ENCODE results near the gene RAP1GAP. TPM values are rescaled to one million over a fixed set of nuclear protein-coding genes. Genes with fewer than 3 reads are reported as not detected.

RAP1GAP gene
- total RNA-seq, 4 donors from 2014 or later: 0.46 to 0.75 TPM; not detected in 2

GRCh38 chr1:21673277-21673780 lies 4.2 kb upstream of the RAP1GAP start:
- DNase-seq: peak in 1 of 2 donors; percentile 47
- no peak for TF ChIP-seq CTCF (IDR thresholded peaks at IDR 0.05 in 4 of 5, conservative IDR thresholded peaks at IDR 0.05 in 1 of 5)
- no peak for TF ChIP-seq POLR2A (IDR thresholded peaks at IDR 0.05)
- H3K9me3 ChIP-seq: no peaks in the 10 kb centered on the region
- peaks cover 27 to 28% (median 27%) of the 10 kb centered on the region in 3 donors for H3K27me3 ChIP-seq
- H3K27ac ChIP-seq: no peak overlapping the region
- H3K36me3 ChIP-seq: no peaks in the 10 kb centered on the region
- H3K4me1 ChIP-seq: peaks cover 24 to 31% of the 10 kb centered on the region in 2 donors
- ATAC-seq: peak; percentile 39 to 60
- intact Hi-C loops (cut with DNase I; ENCODE audit: low total_unique reads) (no loop called here), in situ Hi-C loops (cut with MboI; ENCODE audit: low sequenced_read_pairs in 4 of 4) (loop anchor here in 1 of 4 donors (25.0 kb wide), 1 partner anchor 436 kb away; no protein-coding TSS in a partner anchor)
- no peak overlapping the region for H3K4me3 ChIP-seq

GRCh38 chr1:21672478-21673276 lies 3.5 kb upstream of the RAP1GAP start:
- Histone ChIP-seq H3K27ac (no peak overlapping the region), H3K4me3 (no peak overlapping the region), H3K9me3 (no peaks in the 10 kb centered on the region), H3K36me3 (no peaks in the 10 kb centered on the region), H3K27me3 (peaks cover 33 to 35% (median 34%) of the 10 kb centered on the region in 3 donors), H3K4me1 (peaks cover 24 to 31% of the 10 kb centered on the region in 2 donors)
- DNase-seq: no peak
- intact Hi-C loops (cut with DNase I; ENCODE audit: low total_unique reads) (no loop called here), in situ Hi-C loops (cut with MboI; ENCODE audit: low sequenced_read_pairs in 4 of 4) (loop anchor here in 1 of 4 donors (25.0 kb wide), 1 partner anchor 435 kb away; no protein-coding TSS in a partner anchor)
- no peak for ATAC-seq
- no peak for TF ChIP-seq CTCF (IDR thresholded peaks at IDR 0.05 in 4 of 5, conservative IDR thresholded peaks at IDR 0.05 in 1 of 5)
- no peak for TF ChIP-seq POLR2A (IDR thresholded peaks at IDR 0.05)

GRCh38 chr1:21671915-21672314 lies 2.8 kb upstream of the RAP1GAP start:
- Histone ChIP-seq H3K27ac (no peak overlapping the region), H3K36me3 (no peaks in the 10 kb centered on the region), H3K4me3 (no peak overlapping the region), H3K9me3 (no peaks in the 10 kb centered on the region), H3K4me1 (peaks cover 24 to 31% of the 10 kb centered on the region in 2 donors), H3K27me3 (peaks cover 41 to 43% (median 41%) of the 10 kb centered on the region in 3 donors)
- no peak for TF ChIP-seq POLR2A (IDR thresholded peaks at IDR 0.05)
- no peak for TF ChIP-seq CTCF (IDR thresholded peaks at IDR 0.05 in 4 of 5, conservative IDR thresholded peaks at IDR 0.05 in 1 of 5)
- intact Hi-C loops (cut with DNase I; ENCODE audit: low total_unique reads) (no loop called here), in situ Hi-C loops (cut with MboI; ENCODE audit: low sequenced_read_pairs in 4 of 4) (loop anchor here in 1 of 4 donors (25.0 kb wide), 1 partner anchor 435 kb away; no protein-coding TSS in a partner anchor)
- ATAC-seq (no peak), DNase-seq (no peak)

- in situ Hi-C loops (cut with MboI; ENCODE audit: low sequenced_read_pairs in 4 of 4): loop anchor here in 1 of 4 donors (25.0 kb wide), 1 partner anchor 434 kb away; no protein-coding TSS in a partner anchor
- intact Hi-C loops (cut with DNase I; ENCODE audit: low total_unique reads): no loop called here
- H3K4me1 ChIP-seq: peaks cover 24 to 31% of the 10 kb centered on the region in 2 donors
These were observed 2.1 kb upstream of the RAP1GAP start for GRCh38 chr1:21670956-21671902.

More at GRCh38 chr1:21670956-21671902, 2.1 kb upstream of the RAP1GAP start:
- no peak for TF ChIP-seq CTCF (IDR thresholded peaks at IDR 0.05 in 4 of 5, conservative IDR thresholded peaks at IDR 0.05 in 1 of 5)
- no peak for TF ChIP-seq POLR2A (IDR thresholded peaks at IDR 0.05)
- H3K9me3 ChIP-seq: no peaks in the 10 kb centered on the region
- no peak for DNase-seq
- no peaks in the 10 kb centered on the region for H3K36me3 ChIP-seq
- H3K27ac ChIP-seq: no peak overlapping the region
- ATAC-seq: no peak
- peaks cover 45 to 49% (median 46%) of the 10 kb centered on the region in 3 donors for H3K27me3 ChIP-seq
- H3K4me3 ChIP-seq: no peak overlapping the region

All from gastrocnemius medialis (tissue), 4 donors.